H1 (cell line): ENCODE results near the gene LCN10. TPM values are rescaled to one million over a fixed set of nuclear protein-coding genes. Genes with fewer than 3 reads are reported as not detected.

Source experiments
- YY1 ChIP-seq: IDR thresholded peaks from 2 replicates; pipeline ENCODE4 v1.6.1; 2011; ENCODE audit warnings: low read depth, mild to moderate bottlenecking, low read length
- polyA plus RNA-seq, 7 experiments: library from polyadenylated mRNA; depleted of rRNA in 3 of 7; stranded (reverse) in 5 of 7; unstranded in 2 of 7; fragments of >200 nt in 5 of 7; fragments of 200-250 nt in 2 of 7; gene quantifications; 1 replicate in 5 of 7; 2 replicates in 1 of 7; 4 replicates in 1 of 7; pipeline versions ENCODE4 v1.2.1 to v1.2.3, GENCODE V29; 2011 to 2013; ENCODE audit warnings: missing spikeins in 2 of 7, mixed read lengths in 2 of 7
- total RNA-seq: library from RNA; stranded (reverse); fragmentation: NEBNext Ultra II Directional; extraction: Animal tissue kit (Norgen Biotek cat#: 25700); gene quantifications from 2 replicates; pipeline ENCODE4 v1.2.1, GENCODE V29; 2021

The LCN10 gene
- total and polyA plus RNA-seq, 2 of the 8 experiments (the other 6 are each of a cell fraction or from before 2014, with no cell fraction given) = 2.6 to 2.8 TPM

DNA sequence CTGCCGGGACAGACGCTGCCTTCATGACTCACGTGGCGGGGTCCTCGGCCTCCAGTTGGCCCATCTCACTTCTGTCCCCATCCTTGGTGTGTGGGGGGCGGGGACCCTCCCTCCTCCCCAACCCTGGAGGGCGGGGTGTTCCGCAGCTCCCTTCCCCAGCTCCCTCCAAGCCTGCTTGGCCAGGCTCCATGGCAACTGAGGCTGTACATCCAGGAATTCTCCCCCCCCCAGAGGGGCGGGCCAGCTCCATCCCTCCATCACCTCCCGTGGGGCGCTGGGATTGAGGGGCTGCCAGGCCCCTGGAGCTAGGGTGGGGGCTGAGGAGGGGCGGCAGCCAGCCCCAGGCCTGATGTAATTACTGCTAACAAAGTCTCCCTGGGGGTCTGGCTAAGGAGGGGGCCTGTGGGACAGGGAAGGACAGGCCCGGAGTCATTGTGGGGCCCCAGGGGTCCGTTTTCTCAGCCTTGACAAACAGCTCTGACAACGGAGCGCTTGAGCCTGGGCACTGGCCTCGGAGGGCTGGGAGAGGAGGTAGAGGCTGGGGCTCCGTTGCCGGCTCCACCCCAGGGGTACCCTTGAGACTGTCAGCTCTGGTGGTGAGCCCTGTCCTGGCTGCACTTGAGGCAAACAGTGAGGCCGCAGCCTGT, 22.4 kb downstream of the LCN10 start (continued):
- TF ChIP-seq YY1 = no peak
